ENCODE results near the gene CSMD2. TPM values are rescaled to one million over a fixed set of nuclear protein-coding genes. Genes with fewer than 3 reads are reported as not detected.

CSMD2 gene
- total and polyA plus RNA-seq, 2 donors (not counting 1 experiment from before 2014, with no cell fraction given): 2.2 to 7.6 TPM

GRCh38 chr1:33825506-33825905 lies 339.5 kb downstream of the CSMD2 start:
- no peak overlapping the region for H3K4me2 ChIP-seq (ENCODE audit: extremely low read depth, insufficient read depth, low read length)
- no peaks in the 10 kb centered on the region for H3K79me2 ChIP-seq (ENCODE audit: control insufficient read depth, insufficient read depth, low read length)
- no peak overlapping the region for H3K4me3 ChIP-seq (replicated peaks in 1 of 4; ENCODE audit: control extremely low read depth in 1 of 4, insufficient read depth in 1 of 4, low read depth in 3 of 4, low read length in 4 of 4)
- no peaks in the 10 kb centered on the region for H3K27me3 ChIP-seq (ENCODE audit: control insufficient read depth, insufficient read depth, low read length)
- H3K36me3 ChIP-seq (ENCODE audit: control insufficient read depth, insufficient read depth, low read length): no peaks in the 10 kb centered on the region
- no peaks in the 10 kb centered on the region for H3K9me3 ChIP-seq (ENCODE audit: control insufficient read depth, insufficient read depth, low read depth, low read length)
- no peaks in the 10 kb centered on the region for H4K20me1 ChIP-seq (ENCODE audit: control insufficient read depth, extremely low read depth, insufficient read depth, low read length)
- no peak for DNase-seq (ENCODE audit: low read depth in 2 of 2)
- H3K27ac ChIP-seq (ENCODE audit: insufficient read depth, low read length): no peak overlapping the region
- H3K9ac ChIP-seq (ENCODE audit: insufficient read depth, low read length): no peak overlapping the region
- TF ChIP-seq EZH2 (IDR thresholded peaks at IDR 0.05; ENCODE audit: low read length, missing control alignments) (no peak), CTCF (conservative IDR thresholded peaks at IDR 0.05 in 1 of 2, IDR thresholded peaks at IDR 0.05 in 1 of 2; ENCODE audit: low read depth in 1 of 2, low read length in 2 of 2) (no peak)
- no peaks in the 10 kb centered on the region for H3K4me1 ChIP-seq (ENCODE audit: control insufficient read depth, extremely low read depth, insufficient read depth, low read length)
- H2AFZ ChIP-seq (ENCODE audit: low read length): no peak overlapping the region

DNA sequence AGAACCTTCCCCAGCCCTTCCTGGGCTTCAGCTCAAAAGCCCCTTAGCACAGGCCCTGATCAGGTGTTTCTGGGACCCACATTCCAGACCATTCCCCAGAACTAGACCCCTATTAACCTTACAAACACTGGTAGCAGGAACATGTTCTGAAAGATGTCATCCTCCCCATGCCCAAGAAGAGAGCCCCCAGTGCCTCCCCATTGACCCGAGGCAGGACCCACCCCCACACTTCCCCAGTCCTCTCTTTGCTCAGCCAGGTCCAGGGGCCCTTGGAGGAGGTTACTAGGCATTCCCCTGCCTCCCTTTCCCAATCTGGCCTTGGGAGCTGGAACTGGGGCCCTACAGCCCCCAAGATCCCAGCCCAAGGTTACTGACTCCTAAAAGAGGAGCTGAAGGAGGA lies 340.1 kb downstream of the CSMD2 start:
- DNase-seq (ENCODE audit: low read depth in 2 of 2): no peak
- Histone ChIP-seq H3K4me3 (replicated peaks in 1 of 4; ENCODE audit: control extremely low read depth in 1 of 4, insufficient read depth in 1 of 4, low read depth in 3 of 4, low read length in 4 of 4) (no peak overlapping the region), H2AFZ (ENCODE audit: low read length) (no peak overlapping the region), H4K20me1 (ENCODE audit: control insufficient read depth, extremely low read depth, insufficient read depth, low read length) (no peaks in the 10 kb centered on the region), H3K4me2 (ENCODE audit: extremely low read depth, insufficient read depth, low read length) (no peak overlapping the region), H3K36me3 (ENCODE audit: control insufficient read depth, insufficient read depth, low read length) (no peaks in the 10 kb centered on the region), H3K4me1 (ENCODE audit: control insufficient read depth, extremely low read depth, insufficient read depth, low read length) (no peaks in the 10 kb centered on the region), H3K27me3 (ENCODE audit: control insufficient read depth, insufficient read depth, low read length) (no peaks in the 10 kb centered on the region), H3K9me3 (ENCODE audit: control insufficient read depth, insufficient read depth, low read depth, low read length) (no peaks in the 10 kb centered on the region), H3K9ac (ENCODE audit: insufficient read depth, low read length) (no peak overlapping the region), H3K79me2 (ENCODE audit: control insufficient read depth, insufficient read depth, low read length) (no peaks in the 10 kb centered on the region), H3K27ac (ENCODE audit: insufficient read depth, low read length) (no peak overlapping the region)
- TF ChIP-seq EZH2 (IDR thresholded peaks at IDR 0.05; ENCODE audit: low read length, missing control alignments) (no peak), CTCF (conservative IDR thresholded peaks at IDR 0.05 in 1 of 2, IDR thresholded peaks at IDR 0.05 in 1 of 2; ENCODE audit: low read depth in 1 of 2, low read length in 2 of 2) (no peak)

GRCh38 chr1:33824321-33824720 lies 340.7 kb downstream of the CSMD2 start:
- Histone ChIP-seq H3K36me3 (ENCODE audit: control insufficient read depth, insufficient read depth, low read length) (no peaks in the 10 kb centered on the region), H2AFZ (ENCODE audit: low read length) (no peak overlapping the region)
- TF ChIP-seq CTCF (conservative IDR thresholded peaks at IDR 0.05 in 1 of 2, IDR thresholded peaks at IDR 0.05 in 1 of 2; ENCODE audit: low read depth in 1 of 2, low read length in 2 of 2) (no peak), EZH2 (IDR thresholded peaks at IDR 0.05; ENCODE audit: low read length, missing control alignments) (no peak)

More at GRCh38 chr1:33824321-33824720, 340.7 kb downstream of the CSMD2 start:
- H4K20me1 ChIP-seq (ENCODE audit: control insufficient read depth, extremely low read depth, insufficient read depth, low read length): no peaks in the 10 kb centered on the region
- no peaks in the 10 kb centered on the region for H3K9me3 ChIP-seq (ENCODE audit: control insufficient read depth, insufficient read depth, low read depth, low read length)
- H3K9ac ChIP-seq (ENCODE audit: insufficient read depth, low read length): no peak overlapping the region
- H3K4me3 ChIP-seq (replicated peaks in 1 of 4; ENCODE audit: control extremely low read depth in 1 of 4, insufficient read depth in 1 of 4, low read depth in 3 of 4, low read length in 4 of 4): no peak overlapping the region
- no peaks in the 10 kb centered on the region for H3K27me3 ChIP-seq (ENCODE audit: control insufficient read depth, insufficient read depth, low read length)
- no peak for DNase-seq (ENCODE audit: low read depth in 2 of 2)
- H3K27ac ChIP-seq (ENCODE audit: insufficient read depth, low read length): no peak overlapping the region
- H3K4me1 ChIP-seq (ENCODE audit: control insufficient read depth, extremely low read depth, insufficient read depth, low read length): no peaks in the 10 kb centered on the region
- H3K79me2 ChIP-seq (ENCODE audit: control insufficient read depth, insufficient read depth, low read length): no peaks in the 10 kb centered on the region
- no peak overlapping the region for H3K4me2 ChIP-seq (ENCODE audit: extremely low read depth, insufficient read depth, low read length)
